Stimulated activated CD4-positive, alpha-beta T cell treated with anti-CD3 and anti-CD28 coated beads, Interleukin-12 subunit alpha, Interleukin-12 subunit beta, amount 100 ng/mL, for 24 hours (primary cell): Measurements from ENCODE around the gene KCTD3.

ENCODE experiments used
- DNase-seq, 2 experiments: peaks; one replicate each; pipeline ENCODE4 v3.0.0-alpha.2; 2020; ENCODE audit warnings: low read depth in 2 of 2

The KCTD3 gene

DNA sequence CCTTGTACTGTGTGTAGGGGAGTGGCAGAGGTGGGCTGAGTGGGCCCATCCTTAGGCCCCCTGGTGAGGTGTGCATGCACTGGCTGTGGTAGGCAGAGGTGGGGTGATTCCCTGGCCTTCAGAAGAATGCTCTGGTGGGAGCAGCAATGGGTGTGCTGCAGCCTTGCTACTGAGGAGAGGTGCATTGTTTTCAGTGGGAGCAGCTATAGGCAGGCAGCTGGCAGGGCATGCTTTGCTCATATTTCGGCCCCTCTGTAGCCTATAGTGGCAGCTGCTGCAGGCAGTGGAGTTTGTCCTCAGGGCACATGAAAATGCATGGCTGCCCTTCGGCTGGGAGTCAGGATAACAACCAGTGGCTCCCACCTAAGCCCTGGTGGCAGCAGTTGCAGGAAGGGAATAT lies 10.1 kb upstream of the KCTD3 start:
- no peak for DNase-seq

DNA sequence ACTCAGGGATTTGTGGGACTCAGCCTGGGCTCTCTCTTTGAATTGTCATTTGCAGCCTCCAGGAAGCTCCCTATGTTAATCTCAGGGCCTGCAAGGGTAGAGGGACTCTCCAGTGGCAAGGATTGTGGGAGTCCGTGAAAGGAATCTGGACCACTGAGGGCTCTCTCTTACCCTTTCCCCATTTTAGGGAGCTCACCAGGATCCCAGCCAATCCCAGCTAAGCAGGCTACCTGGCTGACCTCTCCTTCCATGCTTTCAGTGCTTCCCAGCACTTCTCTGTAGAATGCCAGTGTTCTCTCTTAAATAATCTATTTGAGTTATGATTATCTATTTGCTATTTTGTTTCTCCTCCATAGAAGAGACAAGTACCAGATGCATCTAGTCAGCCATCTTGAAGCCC lies 9.6 kb upstream of the KCTD3 start:
- DNase-seq, result no peak

DNA sequence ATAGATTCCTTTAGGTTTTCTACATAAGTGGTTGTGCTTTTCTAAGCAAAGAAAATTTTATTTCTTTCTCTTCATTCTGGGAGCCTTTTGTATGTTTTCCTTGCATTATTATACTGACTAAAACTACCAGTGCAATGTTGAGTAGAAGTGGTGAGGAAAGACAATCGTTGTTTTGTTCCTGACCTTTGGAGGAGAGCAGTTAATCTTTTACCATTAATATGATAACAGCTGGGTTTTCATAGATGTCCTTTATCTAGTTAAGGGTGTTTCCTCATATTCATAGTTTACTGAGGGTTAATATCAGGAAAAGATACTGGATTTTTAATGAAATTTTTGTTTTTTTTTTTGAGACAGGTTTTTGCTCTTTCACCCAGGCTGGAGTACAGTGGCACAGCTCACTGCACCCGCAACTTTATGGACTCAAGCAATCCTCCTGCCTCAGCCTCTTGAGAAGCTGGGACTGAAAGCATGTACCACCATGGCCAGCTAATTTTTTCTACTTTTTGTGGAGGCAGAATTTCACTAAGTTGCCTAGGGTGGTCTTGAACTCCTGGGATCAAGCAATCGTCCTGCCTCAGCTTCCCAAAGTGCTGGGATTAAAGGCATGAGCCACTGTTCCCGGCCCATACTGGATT lies 9.0 kb upstream of the KCTD3 start:
- no peak for DNase-seq

DNA sequence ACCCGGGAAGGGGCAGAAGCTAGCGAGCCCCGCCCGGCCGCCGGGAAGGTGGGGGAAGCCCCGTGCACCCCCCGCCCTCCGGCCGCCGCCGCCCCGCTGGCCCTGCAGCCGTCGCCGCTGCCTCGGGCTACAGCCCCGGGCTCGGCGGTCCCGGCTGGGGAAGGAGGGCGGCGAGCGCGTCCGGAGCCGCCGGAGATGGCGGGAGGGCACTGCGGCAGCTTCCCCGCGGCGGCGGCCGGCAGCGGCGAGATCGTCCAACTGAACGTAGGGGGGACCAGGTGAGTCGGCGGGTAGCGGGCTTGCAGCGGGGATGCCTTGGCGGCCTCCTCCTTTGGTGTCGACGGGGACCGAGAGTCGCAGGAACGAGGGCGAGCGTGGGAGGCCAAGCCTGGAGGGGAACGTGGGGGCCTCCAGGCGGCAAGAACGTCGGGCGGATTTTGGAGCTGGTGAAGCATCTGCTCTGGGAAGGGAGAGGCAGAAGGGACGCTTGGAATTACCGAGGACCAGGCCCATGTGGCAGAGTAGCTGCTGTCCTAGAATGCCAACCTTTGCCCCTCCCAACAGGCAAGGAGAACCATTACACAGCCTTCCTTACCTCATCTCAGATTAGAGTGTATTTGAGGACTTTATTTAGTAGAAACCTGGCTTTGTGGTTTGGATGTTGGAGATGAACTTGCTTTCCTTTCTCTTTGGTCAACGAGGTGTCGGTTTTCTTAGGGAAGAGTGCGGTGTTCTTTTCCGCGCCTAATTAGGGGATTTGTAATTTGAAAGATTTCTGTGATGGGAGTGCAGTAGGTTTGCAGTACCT lies 591 bp downstream of the KCTD3 start:
- DNase-seq, result peak in 1 of 2 experiments; percentile 25

DNA sequence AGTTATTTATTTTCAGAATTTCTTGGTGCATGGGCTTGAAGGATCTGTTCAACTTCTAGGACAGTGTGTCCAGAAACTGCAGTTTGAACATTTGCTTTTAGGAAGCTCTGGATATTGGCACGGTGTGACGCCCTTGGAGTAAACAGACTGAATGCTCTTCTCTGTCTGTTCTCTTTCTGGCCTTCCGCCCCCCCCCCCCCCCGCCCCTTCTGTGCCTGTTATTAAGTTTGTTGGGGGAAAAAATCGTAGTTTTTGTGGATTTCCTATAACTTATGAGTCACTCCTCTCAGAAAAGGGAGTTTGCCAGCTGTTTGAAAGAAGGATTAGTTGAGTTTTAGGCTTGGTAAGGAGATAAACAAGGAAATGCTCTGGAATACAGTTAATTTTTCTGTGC lies 1.2 kb downstream of the KCTD3 start:
- DNase-seq, result no peak

DNA sequence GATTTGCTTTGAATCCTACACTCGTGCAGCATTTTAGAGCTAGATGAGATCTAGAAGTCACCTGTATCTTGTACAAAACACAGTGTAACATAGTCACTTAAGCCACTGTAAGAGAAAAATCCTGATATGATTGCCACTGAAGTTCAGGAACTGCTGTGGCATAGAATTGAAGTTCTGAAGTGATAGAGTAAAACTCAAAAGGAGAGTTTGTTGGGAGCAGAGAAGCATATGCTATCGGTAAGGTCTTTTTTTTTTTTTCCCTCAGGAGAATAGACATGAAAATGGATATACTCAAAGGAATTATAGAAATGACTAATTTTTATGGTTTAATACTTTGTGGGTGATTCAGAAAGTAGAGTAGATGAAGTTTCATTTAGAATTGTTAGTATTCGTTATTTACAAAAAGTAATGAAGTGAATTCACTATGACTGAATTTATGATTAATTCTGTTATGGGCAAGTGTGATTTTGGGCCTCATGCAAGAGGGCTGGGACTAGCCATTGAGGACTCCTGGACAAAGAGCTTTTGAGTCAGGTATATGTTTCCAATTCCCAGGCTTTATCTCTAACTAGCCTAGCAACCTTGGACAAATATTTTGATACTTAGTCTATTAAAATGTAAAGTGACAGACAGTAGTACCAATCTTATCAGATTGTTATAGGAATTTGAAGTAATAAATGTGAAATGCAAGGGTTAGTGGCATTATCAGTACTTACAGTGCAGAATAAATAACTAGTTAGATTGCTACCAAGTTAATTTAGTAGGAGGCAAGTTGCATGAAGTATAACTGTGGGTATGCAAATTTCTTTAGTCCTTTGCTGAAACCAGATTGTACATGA lies 3.1 kb downstream of the KCTD3 start:
- DNase-seq, result no peak

DNA sequence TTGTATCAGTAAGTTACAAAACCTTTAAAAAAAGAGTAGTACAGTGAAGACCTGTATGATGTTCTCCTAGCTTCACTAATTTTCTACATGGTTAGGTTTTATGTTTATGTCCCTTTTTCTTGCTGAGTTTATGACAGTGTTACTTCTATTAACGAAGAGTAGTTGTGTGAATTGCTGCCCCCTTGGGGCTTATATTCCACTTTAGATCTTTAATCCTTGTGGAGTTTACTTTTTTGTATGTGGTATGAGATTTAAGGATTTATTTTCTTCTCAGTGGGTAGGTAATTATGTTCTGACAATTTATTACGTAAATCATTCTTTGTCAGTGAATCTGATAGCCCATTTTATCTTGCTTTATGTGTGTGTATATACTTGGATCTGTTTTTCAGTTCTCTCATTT lies 14.8 kb downstream of the KCTD3 start:
- DNase-seq, result no peak

DNA sequence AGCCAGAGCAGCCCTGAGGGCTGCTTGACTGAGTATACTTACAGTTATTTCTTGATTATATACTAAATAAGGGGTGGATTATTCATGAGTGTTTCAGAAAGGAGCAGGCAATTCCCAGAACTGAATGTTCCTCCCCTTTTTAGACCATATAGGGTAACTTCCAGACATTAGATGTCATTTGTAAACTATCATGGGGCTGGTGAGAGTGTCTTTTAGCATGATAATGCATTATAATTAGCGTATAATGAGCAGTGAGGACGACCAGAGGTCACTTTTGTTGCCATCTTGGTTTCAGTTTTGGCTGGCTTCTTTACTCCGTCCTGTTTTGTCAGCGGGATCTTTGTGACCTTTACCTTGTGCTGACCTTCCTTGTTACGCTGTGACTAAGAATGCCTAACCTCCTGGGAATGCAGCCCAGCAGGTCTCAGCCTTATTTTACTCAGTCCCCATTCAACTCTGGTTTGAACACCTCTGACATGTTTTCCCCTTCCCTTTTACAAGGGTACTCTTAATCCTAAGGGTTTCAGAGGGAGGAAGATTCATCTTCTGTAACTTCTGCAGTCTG lies 16.2 kb downstream of the KCTD3 start:
- DNase-seq, result no peak

DNA sequence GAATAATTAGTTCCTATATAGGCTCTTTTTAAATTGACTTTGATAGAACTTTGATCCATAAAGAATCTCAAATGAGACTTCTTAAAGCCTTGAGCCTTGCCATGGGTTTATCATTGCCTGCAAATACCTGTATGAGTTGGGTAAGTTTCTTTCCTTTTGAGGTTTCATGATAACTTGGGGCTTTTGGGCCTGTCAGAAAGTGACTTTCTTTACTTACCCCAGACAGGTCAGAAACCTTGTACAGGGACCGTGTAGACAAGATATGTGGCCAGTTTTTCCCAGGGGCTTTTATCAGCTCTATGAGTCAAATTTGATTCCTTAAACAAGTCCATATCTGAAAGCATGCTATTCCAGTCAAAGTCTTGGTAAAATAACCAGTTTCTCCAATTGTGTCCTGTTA lies 17.3 kb downstream of the KCTD3 start:
- no peak for DNase-seq

DNA sequence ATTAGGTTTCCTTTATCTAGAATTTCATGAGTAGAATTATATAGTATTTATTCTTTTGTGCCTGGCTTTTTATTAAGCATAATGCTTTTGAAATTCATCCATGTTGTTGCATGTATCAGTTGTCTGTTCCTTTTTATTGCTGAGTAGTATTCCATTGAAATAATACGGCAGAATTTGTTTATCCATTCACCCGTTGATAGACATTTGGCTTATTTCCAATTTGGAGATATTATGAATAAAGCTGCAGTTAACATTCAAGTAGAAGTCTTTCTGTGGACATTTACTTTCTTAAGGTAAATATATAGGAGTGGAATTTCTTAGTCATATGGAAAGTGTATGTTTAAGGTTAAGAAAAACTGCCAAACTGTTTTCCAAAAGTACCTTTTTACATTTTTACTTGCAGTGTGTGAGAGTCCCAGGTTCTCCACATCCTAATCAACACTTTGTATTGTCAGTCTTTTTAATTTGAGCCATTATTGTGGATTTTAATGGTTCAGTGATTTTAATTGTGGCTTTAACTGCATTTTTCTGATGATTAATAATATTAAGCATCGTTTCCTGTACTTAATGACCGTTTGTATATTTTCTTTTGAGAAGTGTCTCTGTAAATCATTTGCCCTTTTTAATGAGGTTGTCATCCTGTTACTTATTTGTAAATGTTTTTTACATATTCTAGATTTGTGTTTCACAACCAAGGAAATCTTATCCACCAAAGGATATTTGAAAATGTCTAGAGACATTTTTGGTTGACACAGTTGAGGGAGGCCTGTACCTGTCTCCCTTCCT lies 22.7 kb downstream of the KCTD3 start:
- DNase-seq, result no peak

DNA sequence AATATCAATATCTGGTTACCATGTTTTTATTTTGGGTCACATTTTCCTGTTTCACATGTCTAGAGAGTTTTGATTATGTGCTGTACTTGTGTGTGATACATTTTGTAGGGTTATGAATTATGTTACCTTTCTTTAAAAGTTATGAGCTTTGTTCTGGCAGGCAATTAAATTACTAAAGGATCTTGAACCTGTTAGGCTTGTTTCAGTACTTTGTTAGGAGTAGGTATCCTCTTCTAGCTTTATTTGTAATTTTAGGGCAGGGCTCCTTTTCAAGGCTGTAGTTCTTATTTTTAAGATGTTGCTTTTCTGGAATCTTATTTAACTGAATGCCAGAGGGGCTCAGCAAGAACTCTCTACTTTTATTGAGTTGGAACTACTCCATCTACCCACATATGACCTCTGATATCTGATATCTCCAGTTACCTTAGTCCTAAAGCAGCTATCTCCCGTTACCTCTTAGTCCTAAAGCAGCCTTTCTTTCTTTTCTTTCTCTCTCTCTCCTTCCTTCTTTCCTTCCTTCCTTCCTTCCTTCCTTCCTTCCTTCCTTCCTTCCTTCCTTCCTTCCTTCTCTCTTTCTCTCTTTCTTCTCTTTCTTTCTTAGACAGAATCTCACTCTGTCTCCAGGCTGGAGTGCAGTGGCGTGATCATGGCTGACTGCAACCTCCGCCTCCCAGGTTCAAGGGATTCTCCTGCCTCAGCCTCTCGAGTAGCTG lies 23.8 kb downstream of the KCTD3 start:
- no peak for DNase-seq

DNA sequence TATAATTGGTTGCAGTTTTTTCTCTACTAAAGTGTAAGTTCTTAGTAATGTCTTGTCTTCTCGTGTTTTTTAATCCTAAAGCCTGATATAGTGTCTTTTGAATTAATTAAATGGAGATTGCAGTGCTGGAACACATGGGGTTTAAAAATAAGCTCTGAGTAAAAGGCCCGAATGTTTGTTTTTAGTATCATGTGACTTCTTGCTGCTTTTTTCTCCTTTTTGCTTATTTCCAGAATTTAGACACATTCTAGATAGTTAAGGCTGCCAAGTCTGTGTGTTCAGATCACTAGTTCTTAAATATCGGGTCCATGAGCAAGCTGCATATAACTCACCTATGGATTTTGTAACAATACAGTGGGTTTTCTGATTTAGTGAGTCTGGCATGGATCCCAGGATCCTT lies 27.5 kb downstream of the KCTD3 start:
- DNase-seq, result no peak

DNA sequence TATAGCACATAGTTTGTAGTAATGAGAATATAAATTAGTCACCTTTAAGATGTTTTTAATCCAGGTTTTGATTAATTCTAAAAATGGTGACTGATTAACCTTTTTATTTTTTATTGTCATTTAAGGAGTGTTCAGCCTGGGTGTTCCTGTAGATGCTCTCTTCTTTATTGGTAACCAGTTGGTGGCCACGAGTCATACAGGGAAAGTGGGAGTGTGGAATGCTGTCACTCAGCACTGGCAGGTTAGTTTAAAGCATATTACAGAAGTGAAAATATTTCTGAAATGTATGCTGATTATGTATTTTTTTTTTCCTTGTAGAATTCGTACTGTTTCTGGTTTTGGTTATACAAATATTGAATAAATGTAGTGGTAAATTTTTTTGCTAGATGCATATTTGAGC lies 28.1 kb downstream of the KCTD3 start:
- DNase-seq, result no peak

DNA sequence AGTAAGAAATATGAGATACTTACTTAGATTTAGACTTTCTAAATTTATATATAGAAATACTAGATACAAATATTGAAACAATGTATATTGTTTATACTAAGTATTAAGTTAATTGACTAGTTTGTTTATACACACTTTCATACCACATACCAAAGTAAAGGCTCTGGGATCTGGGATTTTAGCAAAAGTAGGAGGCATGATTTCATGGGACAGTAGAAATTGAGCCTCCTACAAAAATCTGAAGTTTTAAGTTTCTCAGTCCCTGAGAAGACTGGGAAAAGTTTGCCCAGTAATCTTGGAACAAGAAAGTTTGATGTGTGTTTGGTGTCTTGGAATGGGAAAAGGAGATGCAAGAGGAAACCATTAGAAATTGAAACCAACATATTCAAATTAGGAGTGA lies 30.9 kb downstream of the KCTD3 start:
- DNase-seq, result no peak

DNA sequence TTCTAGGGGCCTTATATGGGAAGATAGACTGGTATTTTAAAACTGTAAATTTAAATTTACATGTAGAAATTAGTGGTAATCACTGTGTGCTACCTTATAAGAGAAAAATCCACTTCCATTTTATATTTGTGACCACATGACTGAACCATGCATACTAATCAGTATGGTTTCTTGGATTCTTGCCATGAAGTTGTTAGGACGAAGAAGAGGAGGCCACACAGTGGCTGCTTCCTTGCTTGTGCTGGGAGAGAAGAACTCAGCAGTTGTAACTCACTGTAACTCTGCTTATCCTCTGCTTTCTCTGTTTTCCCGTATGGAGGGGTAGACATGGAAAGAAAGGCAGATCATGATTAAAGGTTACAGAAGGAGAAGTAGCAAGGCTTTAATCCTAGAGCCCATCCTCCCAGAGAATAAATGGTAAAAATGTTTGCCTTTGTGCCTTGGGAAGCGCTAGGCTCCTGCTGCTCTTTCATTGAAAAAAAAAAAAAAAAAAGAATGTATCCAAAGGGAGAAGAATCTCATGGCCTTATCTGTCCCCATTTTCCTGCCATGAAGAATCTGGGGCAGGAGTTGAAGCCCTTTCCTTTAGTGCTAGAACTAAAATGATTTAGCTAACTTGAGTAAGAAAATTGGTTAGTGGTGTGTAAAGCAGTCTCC lies 32.4 kb downstream of the KCTD3 start:
- DNase-seq, result no peak

DNA sequence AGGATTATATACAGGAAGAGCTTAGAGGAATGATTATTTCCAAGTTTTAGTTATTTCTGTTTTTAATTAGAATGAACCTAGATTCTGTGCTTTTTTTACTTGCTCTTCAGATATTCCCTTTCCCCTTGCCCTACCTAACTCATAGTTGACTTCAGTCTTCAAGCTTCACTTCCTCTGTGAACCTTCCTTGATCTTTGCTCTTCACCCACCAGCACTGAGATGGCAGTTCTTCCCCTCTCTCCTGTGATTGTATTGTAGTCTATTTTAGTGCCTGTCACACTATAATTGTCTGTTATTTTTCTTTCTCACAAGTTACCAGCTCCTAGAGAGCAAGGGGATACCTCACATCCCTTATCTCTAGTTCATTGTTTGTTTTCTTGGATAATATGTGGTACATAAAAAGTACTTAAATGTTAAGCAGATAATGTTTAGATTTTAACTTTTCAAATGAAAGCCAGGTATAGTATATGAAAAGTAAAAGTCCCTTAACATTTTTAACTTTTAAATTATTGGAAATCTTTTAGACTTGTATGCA lies 33.2 kb downstream of the KCTD3 start:
- no peak for DNase-seq

DNA sequence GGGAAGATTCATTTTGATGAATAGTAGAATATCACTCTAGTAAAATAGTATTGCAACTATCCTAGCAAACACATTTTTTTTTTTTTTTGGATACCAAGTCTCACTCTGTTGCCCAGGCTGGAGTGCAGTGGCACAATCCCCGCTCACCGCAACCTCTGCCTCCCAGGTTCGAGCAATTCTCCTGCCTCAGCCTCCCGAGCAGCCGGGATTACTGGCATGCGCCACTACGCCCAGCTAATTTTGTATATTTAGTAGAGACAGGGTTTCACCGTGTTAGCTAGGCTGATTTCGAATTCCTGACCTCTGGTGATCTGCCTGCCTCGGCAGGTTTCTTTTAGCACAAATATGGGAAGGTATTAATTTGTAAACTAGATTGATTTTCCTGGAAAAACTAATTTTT lies 33.8 kb downstream of the KCTD3 start:
- DNase-seq, result no peak

DNA sequence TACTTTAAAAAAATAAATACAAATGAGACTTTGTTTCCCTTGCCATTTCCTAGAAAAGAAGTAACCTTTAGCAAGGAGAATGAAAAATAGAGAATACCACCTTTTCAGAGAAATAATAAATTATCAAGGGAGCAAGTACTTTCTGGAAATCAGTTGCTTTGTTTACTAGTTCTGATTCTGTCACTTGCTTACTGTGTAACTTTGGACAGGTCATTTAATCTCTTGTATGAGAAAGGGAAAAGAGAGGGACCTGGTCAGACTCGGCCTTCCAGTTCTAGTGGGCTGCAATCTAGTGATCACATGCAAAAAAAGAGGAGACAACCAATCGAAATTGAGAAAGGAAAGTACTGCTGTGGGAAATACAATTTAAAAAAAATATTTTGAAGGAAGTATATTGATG lies 34.2 kb downstream of the KCTD3 start:
- DNase-seq, result no peak

DNA sequence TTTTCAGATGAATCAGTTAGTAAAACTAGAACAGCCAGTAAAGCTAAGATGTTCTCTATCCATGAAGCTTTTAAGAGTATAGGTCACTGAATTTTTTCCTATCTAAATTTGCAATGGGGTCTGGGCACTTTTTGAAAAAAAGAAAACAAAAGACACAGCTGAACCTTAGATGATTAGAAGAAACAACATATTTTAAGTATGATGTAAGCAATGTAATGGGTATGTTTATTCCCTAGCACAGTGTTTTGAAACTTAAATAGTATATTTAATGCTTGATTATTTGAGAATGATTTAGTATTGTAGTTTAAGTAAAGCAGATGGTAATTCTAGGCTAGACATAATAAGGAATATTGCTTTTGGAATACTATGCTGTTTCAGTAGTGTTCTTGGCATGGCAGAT lies 36.2 kb downstream of the KCTD3 start:
- no peak for DNase-seq

DNA sequence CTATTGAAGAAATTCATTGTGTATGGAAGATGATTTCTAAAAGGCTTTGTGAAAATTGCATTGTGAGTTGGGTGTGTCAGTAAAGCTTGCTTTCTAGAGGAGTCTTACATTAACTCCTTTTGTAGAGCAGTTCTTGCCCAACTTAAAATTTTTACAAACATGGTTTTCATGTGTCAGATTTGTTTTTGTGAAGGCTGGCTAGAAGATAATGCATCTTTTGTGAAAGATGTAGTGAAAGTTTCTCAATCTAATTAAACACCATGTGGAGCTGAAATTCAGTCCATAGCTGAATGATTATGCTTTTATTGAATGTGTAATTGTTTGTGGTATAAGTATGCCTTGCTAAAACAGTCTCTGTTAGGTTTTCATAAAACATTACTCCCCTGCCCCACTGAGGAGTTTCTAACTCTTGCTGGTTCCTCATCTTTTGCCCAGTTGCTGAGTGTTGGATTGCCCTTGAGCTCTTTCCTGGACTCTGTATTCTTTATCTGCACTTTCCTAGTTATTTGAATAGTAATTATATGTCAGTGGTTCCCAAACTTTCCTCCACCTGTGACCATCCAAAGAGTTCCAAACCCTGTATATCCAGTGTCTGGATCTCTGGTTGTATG lies 38.0 kb downstream of the KCTD3 start:
- DNase-seq, result no peak
